ENCODE measurements around the gene MFRP. TPM values are rescaled to one million over a fixed set of nuclear protein-coding genes. Genes with fewer than 3 reads are reported as not detected.

MFRP gene
- total and polyA plus RNA-seq, 9 of the 15 experiments (the other 6 are each of a cell fraction or from before 2014, with no cell fraction given): not detected

GRCh38 chr11:119381181-119381988 lies 34.9 kb upstream of the MFRP start, which contains the start of gene USP2 (continued):
- TF ChIP-seq NKRF (IDR thresholded peaks at IDR 0.05; ENCODE audit: borderline replicate concordance) (peak; percentile 100), ZBTB43 (CRISPR knock-in tag; IDR thresholded peaks at IDR 0.05) (0 out of 2 replicates have a peak, but pooled peaks have one; percentile 44), LCOR (CRISPR knock-in tag; IDR thresholded peaks at IDR 0.05) (peak; percentile 45; the same call in 1 of the 2 replicates), RAD21 (CRISPR knock-in tag; conservative IDR thresholded peaks at IDR 0.05 in 1 of 2, IDR thresholded peaks at IDR 0.05 in 1 of 2) (peak; percentile 87 to 89), KAT7 (CRISPR knock-in tag; IDR thresholded peaks at IDR 0.05; ENCODE audit: borderline replicate concordance) (0 out of 2 replicates have a peak, but pooled peaks have one; percentile 54), MYC (IDR thresholded peaks at IDR 0.05; ENCODE audit: low read depth, low read length) (peak; percentile 92), MYC (CRISPR knock-in tag; IDR thresholded peaks at IDR 0.05; ENCODE audit: borderline replicate concordance, low read depth) (no peak), CREB1 (IDR thresholded peaks at IDR 0.05) (peak; percentile 96), CREB1 (CRISPR knock-in tag; IDR thresholded peaks at IDR 0.05) (peak; percentile 97), MAX (CRISPR knock-in tag; IDR thresholded peaks at IDR 0.05) (peak; percentile 99), RB1 (IDR thresholded peaks at IDR 0.05; ENCODE audit: low read depth) (peak; percentile 95), IRF2 (CRISPR knock-in tag; IDR thresholded peaks at IDR 0.05) (no peak), ZNF23 (CRISPR knock-in tag; IDR thresholded peaks at IDR 0.05) (no peak), RCOR1 (IDR thresholded peaks at IDR 0.05; ENCODE audit: borderline replicate concordance in 1 of 2, low read depth in 2 of 2, low read length in 2 of 2) (peak in 1 of 2 experiments; percentile 62; a peak in 1 of 4 replicates), CBX1 (IDR thresholded peaks at IDR 0.05; ENCODE audit: low read depth) (peak; percentile 33; the same call in 1 of the 2 replicates), MED1 (CRISPR knock-in tag; IDR thresholded peaks at IDR 0.05; ENCODE audit: borderline replicate concordance) (no peak), HDAC2 (IDR thresholded peaks at IDR 0.05) (peak; percentile 98), ZNF12 (CRISPR knock-in tag; IDR thresholded peaks at IDR 0.05) (no peak), PHF20 (IDR thresholded peaks at IDR 0.05; ENCODE audit: partially characterized antibody) (peak; percentile 15), ZNF212 (CRISPR knock-in tag; IDR thresholded peaks at IDR 0.05) (no peak), POLR3A (IDR thresholded peaks at IDR 0.05; ENCODE audit: borderline replicate concordance, extremely low read depth, insufficient read depth, insufficient read length) (no peak), HDAC3 (IDR thresholded peaks at IDR 0.05; ENCODE audit: borderline replicate concordance, partially characterized antibody) (peak; percentile 66), RBBP5 (IDR thresholded peaks at IDR 0.05; ENCODE audit: borderline replicate concordance, insufficient read depth, low read length, poor library complexity, severe bottlenecking) (peak; percentile 38)

All from K562 (cell line).